Measurements from ENCODE around the gene LGI4. TPM values are rescaled to one million over a fixed set of nuclear protein-coding genes. Genes with fewer than 3 reads are reported as not detected.

Gene LGI4
- total RNA-seq, 1 experiment from 2014 or later = 3.2 TPM

DNA sequence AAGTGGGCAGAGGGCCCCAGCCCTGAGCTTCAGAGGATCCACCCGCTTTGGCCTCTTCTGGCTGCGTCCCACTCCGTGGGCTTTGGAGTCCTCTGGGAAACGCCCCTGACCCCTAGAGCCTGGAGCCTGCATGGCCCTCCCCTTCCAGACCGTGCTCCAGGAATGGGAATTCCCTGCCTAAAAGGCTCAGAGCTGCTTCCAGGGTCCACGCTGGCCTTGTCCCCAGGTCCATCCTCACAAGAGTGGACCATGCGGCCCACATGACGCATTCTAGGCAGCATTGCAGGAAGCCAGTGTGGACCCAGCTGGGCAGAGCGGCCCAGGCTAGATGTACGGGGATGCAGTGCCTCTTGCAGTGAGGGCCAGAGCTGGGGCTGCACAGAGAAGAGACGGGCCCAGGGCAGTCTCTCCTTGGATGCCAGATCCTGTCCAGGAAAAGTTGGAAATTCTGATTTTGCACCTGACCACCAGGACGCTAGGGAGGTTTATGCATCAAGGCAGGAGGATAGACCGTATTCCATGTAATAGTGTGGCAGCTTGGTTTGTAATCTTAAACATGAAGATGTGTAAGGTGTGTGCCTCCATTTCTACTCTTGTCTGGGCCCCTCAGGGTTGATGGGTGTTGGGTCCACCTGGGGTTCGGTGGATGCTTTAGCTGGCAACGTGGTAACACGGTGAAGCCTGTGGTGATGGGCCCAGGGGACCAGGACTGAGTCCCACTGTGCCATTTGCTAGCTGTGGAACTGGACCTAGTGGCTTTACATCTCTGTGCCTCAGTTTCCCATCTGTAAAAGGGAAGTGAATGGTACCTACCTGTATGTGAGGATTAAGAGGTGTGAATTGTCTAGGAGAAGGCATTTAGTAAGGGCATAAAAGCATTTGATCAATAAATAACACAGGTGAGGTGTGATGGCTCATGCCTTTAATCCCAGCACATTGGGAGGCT is 34.0 kb downstream of the LGI4 start:
- Histone ChIP-seq H2AK5ac (ENCODE audit: insufficient read length, low read length) (no peak overlapping the region), H2AFZ (ENCODE audit: low read length) (no peak overlapping the region), H2BK15ac (ENCODE audit: low read depth, low read length) (no peak overlapping the region), H2BK120ac (ENCODE audit: low read depth, low read length, poor library complexity, severe bottlenecking) (no peak overlapping the region), H3K56ac (ENCODE audit: insufficient read length, low read depth, low read length) (no peak overlapping the region), H4K91ac (ENCODE audit: insufficient read length, low read depth, low read length) (no peak overlapping the region), H3K4ac (ENCODE audit: low read depth, low read length) (no peak overlapping the region), H3K79me1 (ENCODE audit: insufficient read depth, low read depth, low read length, poor library complexity, severe bottlenecking) (no peaks in the 10 kb centered on the region), H4K5ac (ENCODE audit: insufficient read length, low read depth, low read length) (no peak overlapping the region), H3K4me1 (ENCODE audit: insufficient read depth, low read length) (no peaks in the 10 kb centered on the region), H3K27me3 (ENCODE audit: insufficient read depth, low read length) (no peaks in the 10 kb centered on the region), H3K23ac (ENCODE audit: insufficient read length, low read depth, low read length) (no peak overlapping the region), H3K27ac (ENCODE audit: insufficient read length, low read depth, low read length) (no peak overlapping the region), H2BK12ac (ENCODE audit: insufficient read length, low read depth, low read length) (no peak overlapping the region), H3K9me3 (ENCODE audit: control insufficient read depth, low read depth, low read length) (no peaks in the 10 kb centered on the region), H3K14ac (ENCODE audit: insufficient read depth, low read length) (no peak overlapping the region; the same call in 1 of the 2 replicates), H4K20me1 (ENCODE audit: control insufficient read depth, insufficient read depth, insufficient read length) (peaks cover 4% of the 10 kb centered on the region), H3K23me2 (ENCODE audit: insufficient read length, low read depth, low read length, poor library complexity, severe bottlenecking) (no peaks in the 10 kb centered on the region), H3K9ac (ENCODE audit: extremely low read depth, insufficient read length, low read length) (no peak overlapping the region), H3T11ph (ENCODE audit: low read length) (no peak overlapping the region), H3K4me2 (ENCODE audit: insufficient read depth, insufficient read length, low read length) (no peak overlapping the region), H4K8ac (replicated peaks; ENCODE audit: insufficient read length, low read depth, low read length) (peak overlapping the region; percentile 19), H2BK20ac (ENCODE audit: low read depth, low read length, poor library complexity, severe bottlenecking) (no peak overlapping the region), H3K18ac (ENCODE audit: insufficient read length, low read depth, low read length) (no peak overlapping the region), H2BK5ac (ENCODE audit: insufficient read length, low read length) (no peak overlapping the region), H3K79me2 (ENCODE audit: insufficient read depth, low read length) (no peaks in the 10 kb centered on the region)
- no peaks in the 10 kb centered on the region for H3K9me3 Mint-ChIP-seq
- H3K27ac Mint-ChIP-seq = no peak overlapping the region; a peak in 1 of 7 replicates
- H3K36me3 Mint-ChIP-seq (ENCODE audit: insufficient read depth in 1 of 3, low read depth in 3 of 3) = no peaks in the 10 kb centered on the region
- TF ChIP-seq, protein P1, sequence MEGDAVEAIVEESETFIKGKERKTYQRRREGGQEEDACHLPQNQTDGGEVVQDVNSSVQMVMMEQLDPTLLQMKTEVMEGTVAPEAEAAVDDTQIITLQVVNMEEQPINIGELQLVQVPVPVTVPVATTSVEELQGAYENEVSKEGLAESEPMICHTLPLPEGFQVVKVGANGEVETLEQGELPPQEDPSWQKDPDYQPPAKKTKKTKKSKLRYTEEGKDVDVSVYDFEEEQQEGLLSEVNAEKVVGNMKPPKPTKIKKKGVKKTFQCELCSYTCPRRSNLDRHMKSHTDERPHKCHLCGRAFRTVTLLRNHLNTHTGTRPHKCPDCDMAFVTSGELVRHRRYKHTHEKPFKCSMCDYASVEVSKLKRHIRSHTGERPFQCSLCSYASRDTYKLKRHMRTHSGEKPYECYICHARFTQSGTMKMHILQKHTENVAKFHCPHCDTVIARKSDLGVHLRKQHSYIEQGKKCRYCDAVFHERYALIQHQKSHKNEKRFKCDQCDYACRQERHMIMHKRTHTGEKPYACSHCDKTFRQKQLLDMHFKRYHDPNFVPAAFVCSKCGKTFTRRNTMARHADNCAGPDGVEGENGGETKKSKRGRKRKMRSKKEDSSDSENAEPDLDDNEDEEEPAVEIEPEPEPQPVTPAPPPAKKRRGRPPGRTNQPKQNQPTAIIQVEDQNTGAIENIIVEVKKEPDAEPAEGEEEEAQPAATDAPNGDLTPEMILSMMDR (conservative IDR thresholded peaks at IDR 0.05) = no peak
- no peak for DNase-seq
- no peak overlapping the region for H3K4me3 Mint-ChIP-seq
- peaks cover 3% of the 10 kb centered on the region; the same call in 1 of the 2 replicates for H3K27me3 Mint-ChIP-seq (ENCODE audit: low read depth)
- peaks cover 9 to 11% of the 10 kb centered on the region in 2 experiments for H3K4me1 Mint-ChIP-seq
- no CpG with 5 or more reads among the region's 16 CpGs for WGBS (ENCODE audit: extremely low coverage, insufficient read length, low lambda C conversion rate)
